Erythroblast (primary cell): ENCODE results near the gene ARAF.

ENCODE experiments used
- GATA1 ChIP-seq: IDR thresholded peaks from 2 replicates; pipeline ENCODE4 v1.6.1; 2011; ENCODE audit warnings: low read depth, mild to moderate bottlenecking, control low read depth, low read length, moderate library complexity
- POLR2A ChIP-seq: IDR thresholded peaks from 2 replicates; pipeline ENCODE4 v1.6.1; 2011; ENCODE audit warnings: mild to moderate bottlenecking, low read length

DNA sequence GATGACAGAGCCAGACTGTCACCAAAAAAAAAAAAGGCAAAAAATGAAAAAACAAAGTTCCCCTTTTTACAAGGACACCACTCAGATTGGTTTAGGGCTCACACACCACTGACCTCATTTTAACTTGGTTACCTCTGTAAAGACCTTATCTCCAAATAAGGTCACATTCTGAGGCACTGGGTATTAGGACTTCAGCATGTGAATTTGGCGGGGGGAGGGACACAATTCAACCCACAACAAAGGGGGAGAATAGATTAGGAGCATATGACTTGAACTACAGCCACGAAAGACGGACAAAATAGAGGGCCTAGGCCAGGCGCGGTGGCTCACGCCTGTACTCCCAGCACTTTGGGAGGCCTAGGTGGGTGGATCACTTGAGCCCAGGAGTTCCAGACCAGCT lies 31.0 kb upstream of the ARAF start:
- TF ChIP-seq POLR2A (no peak), GATA1 (no peak)
